ENCODE results near the gene MRPS27. TPM values are rescaled to one million over a fixed set of nuclear protein-coding genes. Genes with fewer than 3 reads are reported as not detected.

Gene MRPS27
- total and polyA plus RNA-seq, 2 of the 4 experiments (the other 2 are of a cell fraction): 46.9 to 90.5 TPM

DNA sequence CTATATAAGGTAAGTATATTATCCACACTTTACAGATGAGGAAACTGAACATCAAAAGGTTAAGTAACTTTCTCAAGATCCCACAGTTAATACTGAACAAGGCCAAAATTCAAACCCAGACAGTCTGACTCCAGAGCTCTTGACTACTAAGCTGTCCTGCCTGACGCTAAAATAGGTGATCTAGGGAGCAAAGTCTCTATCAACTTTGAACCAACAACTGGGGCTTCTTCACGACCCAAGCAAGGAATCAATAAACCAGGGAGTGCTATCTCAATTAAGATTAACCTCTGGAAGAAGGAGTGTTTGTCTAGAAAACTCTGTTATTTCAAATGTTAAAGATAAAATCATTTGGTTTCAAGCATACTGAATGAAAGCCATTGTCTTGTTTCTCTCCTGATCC lies 64.4 kb downstream of the MRPS27 start:
- Histone ChIP-seq H3K9ac (ENCODE audit: low read depth, low read length) (no peak overlapping the region), H2BK20ac (ENCODE audit: low read depth, low read length) (no peak overlapping the region), H2BK15ac (ENCODE audit: low read depth, low read length) (no peak overlapping the region), H3K4me3 (ENCODE audit: insufficient read depth, low read depth, low read length) (no peak overlapping the region), H3K18ac (ENCODE audit: low read depth, low read length) (no peak overlapping the region), H2BK5ac (ENCODE audit: low read depth, low read length, poor library complexity, severe bottlenecking) (no peak overlapping the region), H3K14ac (replicated peaks; ENCODE audit: low read depth, low read length) (no peak overlapping the region), H3K9me1 (ENCODE audit: insufficient read depth, low read length) (0 out of 2 replicates have a peak, but pooled peaks cover 2% of the 10 kb centered on the region), H4K91ac (ENCODE audit: insufficient read depth, low read depth, low read length) (no peak overlapping the region), H3K36me3 (ENCODE audit: control insufficient read depth, insufficient read depth, low read length) (no peaks in the 10 kb centered on the region), H3K79me1 (ENCODE audit: low read depth in 1 of 2, low read length in 2 of 2) (peaks cover 13 to 30% of the 10 kb centered on the region in 2 experiments), H3K4me2 (ENCODE audit: low read depth, low read length) (no peak overlapping the region), H4K8ac (ENCODE audit: low read depth in 2 of 2, low read length in 2 of 2) (no peak overlapping the region), H3K27ac (ENCODE audit: insufficient read depth, low read length) (no peak overlapping the region), H3K4ac (ENCODE audit: low read depth, low read length) (no peak overlapping the region), H3K4me1 (ENCODE audit: control insufficient read depth, insufficient read depth, low read length) (peaks cover 9% of the 10 kb centered on the region), H4K5ac (ENCODE audit: low read depth, low read length) (no peak overlapping the region), H4K20me1 (ENCODE audit: insufficient read depth, low read length) (no peaks in the 10 kb centered on the region), H3K9me3 (ENCODE audit: control insufficient read depth, insufficient read depth, low read length) (no peaks in the 10 kb centered on the region), H2AK5ac (ENCODE audit: low read depth, low read length) (no peak overlapping the region), H2AFZ (replicated peaks; ENCODE audit: low read length, poor library complexity) (no peak overlapping the region), H2AK9ac (replicated peaks; ENCODE audit: low read depth, low read length, poor library complexity) (no peak overlapping the region), H2BK120ac (ENCODE audit: low read depth, low read length) (no peak overlapping the region), H3K56ac (ENCODE audit: extremely low read depth, insufficient read depth, low read length) (no peak overlapping the region), H3K23ac (ENCODE audit: low read depth, low read length) (no peak overlapping the region), H3K27me3 (ENCODE audit: control insufficient read depth, insufficient read depth, low read length) (no peaks in the 10 kb centered on the region)
- intact Hi-C loops (cut with micrococcal nuclease) (no loop called here), in situ Hi-C loops (cut with MboI; ENCODE audit: low sequenced_read_pairs) (no loop called here), dilution Hi-C loops (cut with HindIII; ENCODE audit: low sequenced_read_pairs, unreplicated experiment) (no loop called here)
- no TSS peak for BruUV-seq (replicated peaks)
- TF ChIP-seq CHD1 (IDR thresholded peaks at IDR 0.05; ENCODE audit: low read depth, low read length) (no peak), MAFK (IDR thresholded peaks at IDR 0.05; ENCODE audit: low read depth, low read length) (no peak), RAD21 (IDR thresholded peaks at IDR 0.05; ENCODE audit: low read length) (no peak), BHLHE40 (IDR thresholded peaks at IDR 0.05; ENCODE audit: low read depth, low read length) (no peak), FOS (IDR thresholded peaks at IDR 0.05; ENCODE audit: low read depth, low read length) (no peak), MAZ (IDR thresholded peaks at IDR 0.05; ENCODE audit: borderline replicate concordance, low read depth, low read length) (no peak), NFE2L2 (IDR thresholded peaks at IDR 0.05; ENCODE audit: low read depth, low read length) (no peak), RCOR1 (IDR thresholded peaks at IDR 0.05; ENCODE audit: insufficient replicate concordance, low read length) (no peak), RFX5 (IDR thresholded peaks at IDR 0.05; ENCODE audit: low read depth, low read length) (no peak)
- TF ChIP-seq, protein P1, sequence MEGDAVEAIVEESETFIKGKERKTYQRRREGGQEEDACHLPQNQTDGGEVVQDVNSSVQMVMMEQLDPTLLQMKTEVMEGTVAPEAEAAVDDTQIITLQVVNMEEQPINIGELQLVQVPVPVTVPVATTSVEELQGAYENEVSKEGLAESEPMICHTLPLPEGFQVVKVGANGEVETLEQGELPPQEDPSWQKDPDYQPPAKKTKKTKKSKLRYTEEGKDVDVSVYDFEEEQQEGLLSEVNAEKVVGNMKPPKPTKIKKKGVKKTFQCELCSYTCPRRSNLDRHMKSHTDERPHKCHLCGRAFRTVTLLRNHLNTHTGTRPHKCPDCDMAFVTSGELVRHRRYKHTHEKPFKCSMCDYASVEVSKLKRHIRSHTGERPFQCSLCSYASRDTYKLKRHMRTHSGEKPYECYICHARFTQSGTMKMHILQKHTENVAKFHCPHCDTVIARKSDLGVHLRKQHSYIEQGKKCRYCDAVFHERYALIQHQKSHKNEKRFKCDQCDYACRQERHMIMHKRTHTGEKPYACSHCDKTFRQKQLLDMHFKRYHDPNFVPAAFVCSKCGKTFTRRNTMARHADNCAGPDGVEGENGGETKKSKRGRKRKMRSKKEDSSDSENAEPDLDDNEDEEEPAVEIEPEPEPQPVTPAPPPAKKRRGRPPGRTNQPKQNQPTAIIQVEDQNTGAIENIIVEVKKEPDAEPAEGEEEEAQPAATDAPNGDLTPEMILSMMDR (conservative IDR thresholded peaks at IDR 0.05; ENCODE audit: low read depth, low read length): no peak
- TF ChIP-seq, protein P2, sequence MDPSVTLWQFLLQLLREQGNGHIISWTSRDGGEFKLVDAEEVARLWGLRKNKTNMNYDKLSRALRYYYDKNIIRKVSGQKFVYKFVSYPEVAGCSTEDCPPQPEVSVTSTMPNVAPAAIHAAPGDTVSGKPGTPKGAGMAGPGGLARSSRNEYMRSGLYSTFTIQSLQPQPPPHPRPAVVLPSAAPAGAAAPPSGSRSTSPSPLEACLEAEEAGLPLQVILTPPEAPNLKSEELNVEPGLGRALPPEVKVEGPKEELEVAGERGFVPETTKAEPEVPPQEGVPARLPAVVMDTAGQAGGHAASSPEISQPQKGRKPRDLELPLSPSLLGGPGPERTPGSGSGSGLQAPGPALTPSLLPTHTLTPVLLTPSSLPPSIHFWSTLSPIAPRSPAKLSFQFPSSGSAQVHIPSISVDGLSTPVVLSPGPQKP (IDR thresholded peaks at IDR 0.05; ENCODE audit: borderline replicate concordance, low read depth, low read length): no peak
- DNase-seq (no peak), ATAC-seq (ENCODE audit: low read depth) (no peak)
- WGBS, 2 experiments (ENCODE audit: extremely low coverage in 2 of 2, insufficient read length in 1 of 2): no CpG with 5 or more reads among the region's 2 CpGs
- ChIA-PET POLR2A (ENCODE audit: unreplicated experiment) (no interaction called here), CTCF (interaction anchor here (0.8 kb wide), 1 partner anchor 19 kb away, joined by 3 read pairs; no protein-coding TSS in a partner anchor)
